Measurements from ENCODE around the gene EZR.
"Not testable (repeated sequence)": the region's sequence is repeated elsewhere in the genome, so short reads cannot be mapped to it uniquely, and the experiment has no call there.

The EZR gene

DNA sequence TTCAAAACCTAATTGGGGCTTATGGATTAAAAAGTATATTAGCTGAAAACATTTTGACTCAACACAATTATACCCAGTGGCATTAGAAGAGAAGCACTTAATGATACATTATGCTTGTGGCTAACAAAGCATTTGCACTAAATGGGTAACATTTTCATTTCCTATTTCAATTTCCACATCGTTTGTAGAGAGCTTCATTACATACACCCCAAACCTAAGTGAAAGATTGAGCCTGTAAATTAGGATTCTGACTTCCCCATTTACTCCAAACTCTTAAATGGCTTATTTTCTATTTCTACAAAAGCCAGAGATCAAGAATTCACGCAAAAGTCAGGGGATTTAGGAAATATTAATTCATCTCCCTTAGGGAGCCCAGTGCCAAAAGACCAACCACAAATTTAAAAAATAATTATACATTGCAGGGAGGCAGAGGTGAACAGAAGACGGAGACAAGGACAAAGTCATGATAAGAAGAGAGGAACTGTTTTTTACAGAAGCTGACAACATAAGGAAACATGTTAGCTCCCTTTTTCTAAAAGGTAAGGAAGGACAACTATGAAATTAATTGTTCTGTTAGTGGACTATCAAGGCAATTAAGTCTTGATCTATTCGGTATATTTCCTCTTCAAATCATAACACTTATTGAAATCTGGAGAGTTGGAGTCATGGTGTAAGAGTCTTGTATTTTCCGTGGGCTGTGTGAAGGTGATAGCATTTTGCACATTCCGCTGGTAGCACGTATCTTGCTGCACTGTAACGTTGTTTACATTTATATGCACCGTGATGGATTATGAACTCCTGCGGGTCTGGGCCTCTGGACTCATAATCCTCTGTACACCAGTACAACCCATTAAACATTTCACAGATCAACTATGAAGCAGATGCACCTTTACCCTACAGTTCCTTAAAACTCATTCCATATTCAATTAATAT lies 24.8 kb upstream of the EZR start:
- TF ChIP-seq, protein P1, sequence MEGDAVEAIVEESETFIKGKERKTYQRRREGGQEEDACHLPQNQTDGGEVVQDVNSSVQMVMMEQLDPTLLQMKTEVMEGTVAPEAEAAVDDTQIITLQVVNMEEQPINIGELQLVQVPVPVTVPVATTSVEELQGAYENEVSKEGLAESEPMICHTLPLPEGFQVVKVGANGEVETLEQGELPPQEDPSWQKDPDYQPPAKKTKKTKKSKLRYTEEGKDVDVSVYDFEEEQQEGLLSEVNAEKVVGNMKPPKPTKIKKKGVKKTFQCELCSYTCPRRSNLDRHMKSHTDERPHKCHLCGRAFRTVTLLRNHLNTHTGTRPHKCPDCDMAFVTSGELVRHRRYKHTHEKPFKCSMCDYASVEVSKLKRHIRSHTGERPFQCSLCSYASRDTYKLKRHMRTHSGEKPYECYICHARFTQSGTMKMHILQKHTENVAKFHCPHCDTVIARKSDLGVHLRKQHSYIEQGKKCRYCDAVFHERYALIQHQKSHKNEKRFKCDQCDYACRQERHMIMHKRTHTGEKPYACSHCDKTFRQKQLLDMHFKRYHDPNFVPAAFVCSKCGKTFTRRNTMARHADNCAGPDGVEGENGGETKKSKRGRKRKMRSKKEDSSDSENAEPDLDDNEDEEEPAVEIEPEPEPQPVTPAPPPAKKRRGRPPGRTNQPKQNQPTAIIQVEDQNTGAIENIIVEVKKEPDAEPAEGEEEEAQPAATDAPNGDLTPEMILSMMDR (conservative IDR thresholded peaks at IDR 0.05; ENCODE audit: low read depth, low read length): no peak
- no peak for DNase-seq (ENCODE audit: low read depth)
- H3K4me3 ChIP-seq (ENCODE audit: low read depth, low read length): no peak overlapping the region

DNA sequence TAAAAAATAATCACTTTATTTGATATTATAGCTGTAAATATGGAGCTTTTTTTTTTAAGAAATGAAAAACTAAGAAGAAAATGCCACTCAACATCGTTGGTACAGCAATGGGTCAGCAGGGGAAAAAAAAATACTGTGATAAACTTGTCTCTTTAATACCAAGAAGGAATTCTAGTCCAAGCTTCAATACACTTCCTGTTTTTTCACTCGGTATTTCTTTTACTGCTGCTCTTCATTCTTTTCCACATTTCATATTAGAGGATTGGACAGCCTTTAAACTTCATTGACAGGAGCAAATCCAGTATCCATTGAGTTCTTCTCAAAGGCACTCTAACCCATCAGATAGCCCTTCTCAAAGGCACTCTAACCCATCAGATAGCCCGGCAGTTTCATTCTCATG lies 22.2 kb upstream of the EZR start:
- no peak overlapping the region for H3K4me3 ChIP-seq (ENCODE audit: low read depth, low read length)
- TF ChIP-seq, protein P1 (conservative IDR thresholded peaks at IDR 0.05; ENCODE audit: low read depth, low read length): no peak
- DNase-seq (ENCODE audit: low read depth): no peak

DNA sequence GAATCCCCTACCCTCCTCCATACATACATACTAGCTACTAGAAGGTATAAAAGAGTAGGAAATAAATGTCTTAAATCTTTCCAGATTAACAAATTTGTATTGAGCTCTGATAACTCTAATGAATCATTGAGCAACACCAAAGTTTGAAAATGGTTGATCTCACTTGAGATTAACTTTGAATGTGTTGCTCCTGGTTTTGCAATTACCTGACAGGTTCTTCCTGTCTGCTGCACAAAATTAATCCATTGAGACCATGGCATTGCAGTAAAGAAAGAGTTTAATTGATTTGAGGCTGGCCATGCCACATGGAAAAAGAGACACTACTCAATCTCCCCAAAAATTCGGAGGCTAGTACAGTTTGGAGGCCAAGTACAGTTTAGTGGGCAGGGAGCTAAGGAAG lies 21.3 kb upstream of the EZR start:
- TF ChIP-seq, protein P1 (conservative IDR thresholded peaks at IDR 0.05; ENCODE audit: low read depth, low read length): no peak
- no peak for DNase-seq (ENCODE audit: low read depth)
- H3K4me3 ChIP-seq (ENCODE audit: low read depth, low read length): no peak overlapping the region

DNA sequence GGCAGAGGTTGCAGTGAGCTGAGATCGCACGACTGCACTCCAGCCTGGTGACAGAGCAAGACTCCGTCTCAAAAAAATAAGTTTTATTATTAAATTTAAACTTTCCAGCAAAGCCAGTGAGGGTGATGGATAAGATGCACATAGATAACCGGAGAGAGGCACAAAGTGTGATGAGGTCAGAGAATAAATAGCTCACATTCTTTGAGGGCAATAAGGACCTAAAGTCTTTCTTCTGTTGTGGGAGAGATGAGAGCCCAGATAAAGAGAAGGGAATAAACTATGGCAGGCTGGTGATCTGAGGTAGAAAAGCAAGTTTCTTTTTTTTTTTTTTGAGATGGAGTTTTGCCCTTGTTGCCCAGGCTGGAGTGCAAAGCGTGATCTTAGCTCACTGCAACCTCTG lies 20.6 kb upstream of the EZR start:
- no peak overlapping the region for H3K4me3 ChIP-seq (ENCODE audit: low read depth, low read length)
- TF ChIP-seq, protein P1 (conservative IDR thresholded peaks at IDR 0.05; ENCODE audit: low read depth, low read length): no peak
- no peak for DNase-seq (ENCODE audit: low read depth)

DNA sequence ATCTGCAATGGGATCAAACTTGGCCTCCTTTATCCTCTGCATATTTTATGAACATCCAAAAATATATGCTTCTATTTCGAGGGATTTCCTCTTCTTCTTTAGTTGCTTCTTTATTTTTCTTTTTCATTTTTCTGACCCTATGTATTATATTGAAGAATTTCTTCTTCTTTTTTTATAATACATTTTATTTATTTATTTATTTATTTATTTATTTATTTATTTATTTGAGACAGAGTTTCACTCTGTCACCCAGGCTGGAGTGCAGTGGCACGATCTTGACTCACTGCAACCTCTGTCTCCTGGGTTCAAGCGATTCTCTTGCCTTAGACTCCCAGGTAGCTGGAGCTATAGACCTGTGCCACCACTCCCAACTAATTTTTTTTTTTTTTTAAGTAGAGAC lies 19.6 kb upstream of the EZR start:
- DNase-seq (ENCODE audit: low read depth); H3K4me3 ChIP-seq (ENCODE audit: low read depth, low read length): not testable (repeated sequence)

DNA sequence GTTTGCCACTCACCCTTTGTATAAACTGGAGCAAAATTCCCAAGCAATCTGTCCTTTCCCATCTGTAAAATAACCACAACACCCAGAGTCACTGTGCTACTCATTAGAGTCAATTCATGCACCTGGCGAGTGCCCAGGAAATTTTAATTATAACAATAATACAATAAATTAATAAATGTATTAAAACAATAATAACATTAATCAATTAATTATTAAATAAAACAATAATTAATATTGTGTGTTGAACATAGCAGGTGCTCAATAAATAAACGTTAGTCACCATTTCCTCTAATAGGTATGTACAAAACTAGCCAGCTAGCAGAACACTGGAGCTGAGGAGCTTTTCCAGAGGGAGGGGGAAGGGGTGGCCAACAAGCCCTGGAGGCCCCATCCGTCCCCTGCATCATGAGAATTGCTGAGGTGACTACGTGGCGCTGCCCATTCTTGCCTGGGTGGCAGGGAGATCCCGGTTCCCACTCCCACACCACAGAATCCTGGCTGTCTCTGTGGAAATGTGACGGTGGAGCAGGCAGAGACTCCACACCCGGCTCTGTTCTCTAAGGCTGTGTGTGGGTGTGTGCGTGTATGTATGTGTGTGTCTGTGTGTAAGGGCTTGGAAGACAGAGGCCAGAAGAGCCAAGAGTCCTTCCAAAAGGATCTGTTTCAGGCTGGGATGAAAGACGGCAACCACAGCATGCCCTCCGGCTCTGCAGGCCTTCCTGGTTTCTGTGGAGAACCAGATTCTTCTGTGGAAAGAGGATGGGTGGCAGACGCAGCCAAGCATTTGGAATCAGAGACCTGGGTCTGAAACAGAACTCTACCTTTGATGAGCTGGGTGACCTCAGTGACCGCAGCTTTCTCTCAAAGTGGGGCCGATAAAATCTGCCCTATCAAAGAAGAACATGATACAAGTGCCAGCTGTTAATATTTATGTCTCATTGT lies 18.8 kb upstream of the EZR start:
- no peak overlapping the region for H3K4me3 ChIP-seq (ENCODE audit: low read depth, low read length)
- TF ChIP-seq, protein P1 (conservative IDR thresholded peaks at IDR 0.05; ENCODE audit: low read depth, low read length): no peak
- DNase-seq (ENCODE audit: low read depth): no peak

DNA sequence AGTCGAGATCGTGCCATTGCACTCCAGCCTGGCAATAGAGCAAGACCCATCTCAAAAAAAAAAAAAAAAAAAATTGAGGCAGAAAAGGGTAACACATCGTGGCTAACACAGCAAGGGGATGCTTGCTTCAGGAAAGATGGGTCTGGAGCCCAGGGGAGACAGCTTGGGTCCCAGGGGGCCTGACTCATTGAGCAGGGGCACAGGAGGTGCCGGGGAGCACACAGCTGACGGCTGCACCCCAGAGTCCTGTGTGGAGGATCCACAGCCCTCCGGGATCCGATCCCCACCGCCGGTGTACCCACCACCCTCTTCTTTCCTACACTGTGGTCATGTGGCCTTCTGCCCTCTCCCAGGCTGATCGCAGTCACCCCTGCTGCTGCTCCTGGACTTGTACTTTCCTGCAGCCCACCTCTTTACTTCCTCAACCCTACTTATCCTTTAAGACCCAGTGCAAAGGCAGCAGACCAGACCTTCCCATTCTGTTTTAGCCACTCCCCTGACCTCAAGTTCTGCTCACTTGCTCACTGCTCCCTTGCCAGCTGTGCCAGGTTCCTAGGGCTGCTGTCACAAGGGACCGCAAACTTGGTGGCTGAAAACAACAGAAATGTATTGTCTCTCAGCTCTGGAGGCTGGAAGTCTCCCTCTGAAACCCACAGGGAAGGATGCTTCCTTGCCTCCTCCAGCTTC lies 17.6 kb upstream of the EZR start:
- no peak overlapping the region for H3K4me3 ChIP-seq (ENCODE audit: low read depth, low read length)
- TF ChIP-seq, protein P1 (conservative IDR thresholded peaks at IDR 0.05; ENCODE audit: low read depth, low read length): no peak
- DNase-seq (ENCODE audit: low read depth): no peak

Data from choroid plexus epithelial cell (primary cell).